IPS-18c (cell line): ENCODE results near the gene NUB1.

Experiments
- H3K4me3 ChIP-seq: 2 replicates; pipeline ENCODE4 v1.7.0; 2013; ENCODE audit warnings: low read depth, mild to moderate bottlenecking, low read length, moderate library complexity; ENCODE audit not compliant: insufficient read depth
- H3K9me3 ChIP-seq: one replicate; pipeline ENCODE4 v1.6.1; 2013; ENCODE audit warnings: mild to moderate bottlenecking, low read length, moderate library complexity; ENCODE audit not compliant: control insufficient read depth, insufficient read depth

NUB1 gene

DNA sequence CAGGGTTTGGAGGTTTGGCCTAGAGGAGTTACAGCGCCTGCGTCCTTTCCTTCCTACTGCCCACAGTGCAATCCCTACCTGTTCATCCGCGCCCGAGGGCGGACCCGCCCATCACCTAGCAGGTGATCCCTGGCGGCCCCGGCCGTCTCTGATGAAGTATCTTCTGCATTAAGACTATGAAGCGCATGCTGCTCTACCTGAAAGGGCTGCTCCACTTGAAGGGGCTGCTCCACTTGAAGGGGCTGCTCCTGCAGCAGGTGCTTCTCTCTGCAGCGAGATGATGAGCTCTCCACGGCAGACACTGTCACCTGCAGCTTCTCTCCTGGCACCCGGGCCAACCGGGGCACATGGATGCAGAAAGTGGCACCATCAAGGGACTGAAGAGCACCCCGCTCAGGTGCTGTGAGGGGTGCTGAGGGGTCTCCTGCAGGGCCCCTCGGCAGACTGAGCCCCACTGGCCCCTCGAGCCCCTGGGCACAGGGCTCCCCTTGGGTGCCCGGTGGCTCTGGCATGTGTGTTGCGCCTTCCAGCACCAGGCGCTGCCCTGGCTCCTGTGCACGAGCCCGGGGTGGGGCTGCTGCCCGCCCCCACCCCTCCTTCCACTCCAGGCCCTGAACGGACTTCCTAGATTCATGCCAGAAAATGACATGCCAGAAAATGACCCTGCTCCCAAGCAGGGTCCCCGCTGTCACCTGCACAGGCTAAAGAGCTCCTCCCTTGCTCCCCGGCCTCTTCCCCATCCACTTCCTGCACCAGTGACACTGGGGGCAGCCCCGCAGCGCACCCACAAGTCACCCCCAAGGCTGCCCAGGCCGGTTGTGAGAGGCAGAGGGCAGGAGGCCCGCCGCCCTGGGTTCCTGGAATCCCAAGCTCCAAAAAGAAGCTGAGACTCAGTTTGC lies 38.8 kb downstream of the NUB1 start:
- peak overlapping the region; percentile 51; the same call in 1 of the 2 replicates for H3K4me3 ChIP-seq
- H3K9me3 ChIP-seq, result peaks cover 2% of the 10 kb centered on the region

DNA sequence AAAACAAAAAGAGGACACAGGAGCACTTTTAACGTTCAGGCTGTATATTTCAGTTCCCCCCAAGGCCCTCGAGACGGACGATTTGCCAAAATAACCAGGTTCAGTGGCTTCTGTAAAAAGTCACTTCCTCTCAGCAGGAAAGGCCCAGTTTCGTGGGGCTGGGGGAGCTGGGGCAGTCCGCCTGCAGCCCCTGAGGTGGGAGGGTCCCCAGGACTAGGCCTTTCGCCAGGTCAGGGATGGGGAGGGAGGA lies 39.4 kb downstream of the NUB1 start:
- peaks cover 2% of the 10 kb centered on the region for H3K9me3 ChIP-seq

DNA sequence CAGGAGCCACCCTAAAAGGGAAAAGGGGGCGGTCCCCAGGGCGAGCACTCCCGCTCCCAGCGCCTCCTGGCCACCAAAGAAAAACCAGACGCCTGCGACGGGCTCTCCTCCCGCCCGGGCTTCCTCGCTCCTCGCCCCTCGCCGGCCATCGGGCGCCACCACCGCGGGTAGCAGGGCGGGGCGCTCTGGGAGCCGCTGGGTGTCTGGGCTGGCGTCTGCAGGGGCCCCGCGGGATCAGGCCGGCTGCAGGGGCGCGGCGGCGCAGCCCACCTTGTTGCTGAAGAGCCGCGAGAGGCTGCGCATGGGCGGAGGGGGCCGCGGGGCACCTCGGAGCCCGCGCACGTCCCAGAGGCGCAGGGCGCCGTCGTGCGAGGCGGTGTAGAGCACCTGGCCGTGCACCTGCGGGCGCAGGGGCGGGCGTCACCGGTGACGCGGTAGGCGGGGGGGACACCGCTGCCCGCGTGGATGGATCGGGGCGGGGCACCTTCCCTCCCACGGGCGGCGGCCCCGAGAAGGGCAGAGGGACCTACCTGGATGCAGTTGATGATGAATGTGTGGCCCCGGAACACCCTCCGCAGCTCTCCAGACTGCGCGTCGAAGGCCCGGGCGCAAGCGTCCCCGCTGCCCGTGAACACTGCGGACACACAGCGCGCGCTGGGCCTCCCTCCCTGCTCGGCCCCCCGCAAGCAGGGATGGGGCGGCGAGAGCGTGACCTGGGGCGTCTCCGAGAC lies 39.9 kb downstream of the NUB1 start:
- Histone ChIP-seq H3K4me3 (peak overlapping the region; percentile 51), H3K9me3 (peaks cover 2% of the 10 kb centered on the region)

More for the DNA sequence above, 39.4 kb downstream of the NUB1 start:
- peak overlapping the region; percentile 51; the same call in 1 of the 2 replicates for H3K4me3 ChIP-seq

- Histone ChIP-seq H3K4me3 (peak overlapping the region; percentile 51), H3K9me3 (peaks cover 2% of the 10 kb centered on the region)
Measured at GRCh38 chr7:151382079-151382885, 40.7 kb downstream of the NUB1 start.

DNA sequence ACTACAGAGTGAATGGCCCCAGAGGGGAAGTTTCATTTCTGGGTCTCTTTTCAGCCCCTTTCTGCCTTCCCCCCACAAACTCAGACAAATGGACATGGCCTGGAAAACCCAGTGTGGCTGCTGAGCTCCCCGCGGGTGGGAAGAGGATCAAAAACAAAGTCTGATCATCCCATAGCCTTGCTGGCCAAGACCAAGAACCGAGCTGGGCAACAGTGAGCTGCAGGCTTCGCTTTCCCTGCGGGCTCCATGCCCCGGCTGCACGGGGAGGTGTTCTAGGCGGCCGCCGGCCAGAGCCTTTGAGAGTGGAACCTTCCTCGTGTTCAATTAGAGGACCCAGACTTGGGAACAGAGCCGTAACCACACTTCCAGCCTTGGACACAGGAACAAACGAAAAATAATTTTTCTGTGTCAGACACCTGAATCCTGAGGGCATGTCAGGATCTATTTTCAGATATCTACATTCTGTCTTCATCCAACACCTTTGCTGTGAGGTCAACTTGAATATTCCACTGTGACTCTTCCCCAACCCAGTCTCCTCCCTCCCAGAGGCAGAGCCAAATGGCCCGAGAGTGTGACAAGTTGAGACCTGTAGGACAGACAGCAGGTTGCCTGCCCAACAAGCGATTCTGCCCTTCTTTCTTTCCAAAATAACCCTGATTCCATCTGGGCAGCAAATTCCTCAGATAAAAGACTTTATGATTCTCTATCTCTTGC lies 42.2 kb downstream of the NUB1 start:
- Histone ChIP-seq H3K4me3 (no peak overlapping the region), H3K9me3 (no peaks in the 10 kb centered on the region)

- Histone ChIP-seq H3K9me3 (no peaks in the 10 kb centered on the region), H3K4me3 (no peak overlapping the region)
Measured at GRCh38 chr7:151384352-151384697, 42.7 kb downstream of the NUB1 start.

GRCh38 chr7:151384776-151385625 lies 43.4 kb downstream of the NUB1 start:
- no peak overlapping the region for H3K4me3 ChIP-seq

GRCh38 chr7:151385626-151386300 lies 44.2 kb downstream of the NUB1 start:
- Histone ChIP-seq H3K4me3 (no peak overlapping the region), H3K9me3 (no peaks in the 10 kb centered on the region)

More at GRCh38 chr7:151384776-151385625, 43.4 kb downstream of the NUB1 start:
- no peaks in the 10 kb centered on the region for H3K9me3 ChIP-seq

- H3K4me3 ChIP-seq, result no peak overlapping the region
- no peaks in the 10 kb centered on the region for H3K9me3 ChIP-seq
Measured at GRCh38 chr7:151386301-151387160, 44.9 kb downstream of the NUB1 start.

DNA sequence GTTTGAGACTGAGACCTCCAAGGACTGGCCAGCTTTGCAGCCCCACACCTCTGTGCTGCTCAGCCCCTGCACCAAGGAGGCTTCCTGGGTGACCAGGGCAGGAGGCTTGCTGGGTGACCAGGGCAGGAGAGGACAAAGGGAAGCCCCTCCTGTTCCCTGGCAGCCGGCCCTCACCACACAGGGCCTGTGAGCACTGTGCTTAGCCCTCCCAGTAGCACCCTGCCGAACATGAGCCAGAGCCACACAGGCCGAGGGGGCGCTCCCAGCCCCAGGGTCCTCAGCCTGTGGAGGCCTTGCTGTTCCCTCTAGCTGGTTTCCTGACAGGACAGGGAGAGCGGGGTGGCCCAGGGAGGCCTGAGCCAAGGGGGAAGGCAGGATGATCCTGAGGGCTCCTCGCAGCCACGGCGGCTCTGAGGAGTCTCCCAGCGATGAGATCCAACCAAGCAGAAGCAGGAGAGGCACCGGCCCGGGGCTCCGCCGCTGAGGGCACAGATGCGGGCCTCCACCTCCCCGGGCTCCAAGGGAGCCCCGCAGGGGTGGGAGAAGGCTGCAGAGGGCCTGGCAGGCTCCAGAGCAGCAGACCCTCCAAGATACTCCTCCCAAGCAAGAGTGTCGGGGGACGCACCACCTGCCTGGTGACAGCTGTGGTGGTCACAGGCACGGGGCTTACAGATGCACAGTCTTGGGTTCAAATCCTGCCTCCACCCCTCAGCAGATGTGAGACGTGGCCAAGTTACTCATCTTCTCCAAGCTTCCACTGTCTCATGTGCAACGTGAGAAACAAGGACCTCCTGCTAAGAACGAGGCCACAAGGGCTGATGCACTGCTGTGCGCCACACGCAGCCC lies 45.8 kb downstream of the NUB1 start:
- no peaks in the 10 kb centered on the region for H3K9me3 ChIP-seq
- no peak overlapping the region for H3K4me3 ChIP-seq

DNA sequence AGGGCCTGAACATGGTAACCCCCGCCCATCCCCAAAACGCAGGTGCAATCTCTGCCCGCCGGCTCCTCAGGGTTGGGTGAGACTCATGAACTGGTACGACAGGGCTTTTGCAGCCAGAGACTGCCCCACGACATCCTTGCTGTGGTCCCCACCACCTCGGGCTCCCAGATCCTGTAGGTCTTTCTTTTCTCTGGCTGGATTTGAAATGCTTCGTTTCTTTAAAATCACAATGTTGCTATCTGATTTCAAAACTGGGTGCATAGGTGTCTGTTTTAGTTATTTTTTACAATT lies 46.3 kb downstream of the NUB1 start:
- H3K4me3 ChIP-seq, result no peak overlapping the region
- H3K9me3 ChIP-seq, result no peaks in the 10 kb centered on the region

- no peaks in the 10 kb centered on the region for H3K9me3 ChIP-seq
- no peak overlapping the region for H3K4me3 ChIP-seq
Measured at GRCh38 chr7:151388430-151388829, 46.8 kb downstream of the NUB1 start.

DNA sequence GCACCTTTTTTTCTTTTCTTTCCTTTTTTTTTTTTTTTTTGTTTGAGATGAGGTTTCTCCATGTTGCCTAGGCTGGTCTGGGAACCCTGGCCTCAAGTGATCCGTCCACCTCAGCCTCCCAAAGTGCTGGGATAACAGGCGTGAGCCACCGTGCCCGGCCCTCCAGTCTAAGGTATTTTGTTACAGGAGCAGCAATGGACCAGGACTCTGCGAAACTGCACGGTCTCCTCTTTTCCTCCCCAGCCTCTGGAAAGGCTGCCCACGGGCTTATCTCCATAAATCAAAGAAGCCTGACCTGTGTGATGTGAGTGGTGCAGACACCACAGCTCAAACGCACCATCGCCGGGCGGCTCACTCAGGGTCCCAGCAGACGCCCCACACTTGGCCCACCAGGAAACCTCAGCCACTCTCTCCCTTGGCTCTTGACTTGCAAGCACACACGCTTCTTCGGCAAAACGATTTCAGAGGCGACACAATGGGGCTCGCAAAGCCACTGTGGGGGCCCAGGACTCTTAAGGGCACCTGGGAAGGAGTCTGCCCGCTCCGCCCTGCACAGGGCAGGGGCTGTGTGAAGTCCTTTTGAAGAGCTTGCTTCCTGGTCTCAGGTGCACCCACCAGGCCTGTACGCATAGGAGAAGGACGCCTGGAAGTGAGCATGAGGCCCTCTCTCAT lies 47.6 kb downstream of the NUB1 start:
- Histone ChIP-seq H3K4me3 (no peak overlapping the region), H3K9me3 (no peaks in the 10 kb centered on the region)
